OCI-LY1 (cell line): ENCODE results near the gene YIPF5.
A peak's percentile ranks its signal among the peaks of the same experiment; 100 is the strongest.

Source experiments
- EZH2 ChIP-seq: fragments of 200-600 bp; sonication (generic), shearing (Covaris generic); IDR thresholded peaks from 2 replicates; pipeline ENCODE4 v1.8.0; 2017; ENCODE audit warnings: borderline replicate concordance, mixed run types, mild to moderate bottlenecking, antibody characterized with exemption, low read length, moderate library complexity, mixed read lengths
- TF ChIP-seq, protein P1 (sequence below): fragments of 200-600 bp; sonication (generic), shearing (Covaris generic); IDR thresholded peaks from 2 replicates; pipeline ENCODE4 v1.5.1; 2017; ENCODE audit warnings: mild to moderate bottlenecking, antibody characterized with exemption, low read length, moderate library complexity, mixed read lengths

- TF ChIP-seq, protein P1, sequence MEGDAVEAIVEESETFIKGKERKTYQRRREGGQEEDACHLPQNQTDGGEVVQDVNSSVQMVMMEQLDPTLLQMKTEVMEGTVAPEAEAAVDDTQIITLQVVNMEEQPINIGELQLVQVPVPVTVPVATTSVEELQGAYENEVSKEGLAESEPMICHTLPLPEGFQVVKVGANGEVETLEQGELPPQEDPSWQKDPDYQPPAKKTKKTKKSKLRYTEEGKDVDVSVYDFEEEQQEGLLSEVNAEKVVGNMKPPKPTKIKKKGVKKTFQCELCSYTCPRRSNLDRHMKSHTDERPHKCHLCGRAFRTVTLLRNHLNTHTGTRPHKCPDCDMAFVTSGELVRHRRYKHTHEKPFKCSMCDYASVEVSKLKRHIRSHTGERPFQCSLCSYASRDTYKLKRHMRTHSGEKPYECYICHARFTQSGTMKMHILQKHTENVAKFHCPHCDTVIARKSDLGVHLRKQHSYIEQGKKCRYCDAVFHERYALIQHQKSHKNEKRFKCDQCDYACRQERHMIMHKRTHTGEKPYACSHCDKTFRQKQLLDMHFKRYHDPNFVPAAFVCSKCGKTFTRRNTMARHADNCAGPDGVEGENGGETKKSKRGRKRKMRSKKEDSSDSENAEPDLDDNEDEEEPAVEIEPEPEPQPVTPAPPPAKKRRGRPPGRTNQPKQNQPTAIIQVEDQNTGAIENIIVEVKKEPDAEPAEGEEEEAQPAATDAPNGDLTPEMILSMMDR, result peak; percentile 93
- TF ChIP-seq EZH2, result no peak
These were observed 33.5 kb upstream of the YIPF5 start for GRCh38 chr5:144203750-144204596.
